ENCODE data around the gene PRKAG3. TPM values are rescaled to one million over a fixed set of nuclear protein-coding genes. Genes with fewer than 3 reads are reported as not detected.

PRKAG3 gene
- total and polyA plus RNA-seq, 2 experiments from 2014 or later = 0.23 TPM; not detected in 1

DNA sequence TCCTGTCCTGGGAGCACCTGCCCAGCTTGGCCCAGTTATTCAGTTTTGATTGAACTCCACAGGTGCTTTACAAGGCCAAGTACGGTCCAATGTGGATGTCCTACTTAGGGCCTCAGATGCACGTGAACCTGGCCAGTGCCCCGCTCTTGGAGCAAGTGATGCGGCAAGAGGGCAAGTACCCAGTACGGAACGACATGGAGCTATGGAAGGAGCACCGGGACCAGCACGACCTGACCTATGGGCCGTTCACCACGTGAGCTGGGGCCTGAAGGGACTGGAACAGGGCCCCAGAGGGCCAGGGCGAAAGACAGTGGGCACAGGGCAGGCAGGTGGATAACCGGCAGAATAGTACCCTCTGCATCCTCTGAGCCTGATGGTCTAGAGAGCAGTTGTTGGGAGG, 22.1 kb downstream of the PRKAG3 start:
- no peaks in the 10 kb centered on the region for H3K27me3 ChIP-seq
- H3K9me3 ChIP-seq (ENCODE audit: low read depth) = peaks cover 2% of the 10 kb centered on the region
- TF ChIP-seq EZH2 (IDR thresholded peaks at IDR 0.05; ENCODE audit: borderline replicate concordance) (no peak), EZH2phosphoT487 (IDR thresholded peaks at IDR 0.05; ENCODE audit: low read depth, severe bottlenecking, unreplicated experiment) (no peak)
- TF ChIP-seq, protein P1, sequence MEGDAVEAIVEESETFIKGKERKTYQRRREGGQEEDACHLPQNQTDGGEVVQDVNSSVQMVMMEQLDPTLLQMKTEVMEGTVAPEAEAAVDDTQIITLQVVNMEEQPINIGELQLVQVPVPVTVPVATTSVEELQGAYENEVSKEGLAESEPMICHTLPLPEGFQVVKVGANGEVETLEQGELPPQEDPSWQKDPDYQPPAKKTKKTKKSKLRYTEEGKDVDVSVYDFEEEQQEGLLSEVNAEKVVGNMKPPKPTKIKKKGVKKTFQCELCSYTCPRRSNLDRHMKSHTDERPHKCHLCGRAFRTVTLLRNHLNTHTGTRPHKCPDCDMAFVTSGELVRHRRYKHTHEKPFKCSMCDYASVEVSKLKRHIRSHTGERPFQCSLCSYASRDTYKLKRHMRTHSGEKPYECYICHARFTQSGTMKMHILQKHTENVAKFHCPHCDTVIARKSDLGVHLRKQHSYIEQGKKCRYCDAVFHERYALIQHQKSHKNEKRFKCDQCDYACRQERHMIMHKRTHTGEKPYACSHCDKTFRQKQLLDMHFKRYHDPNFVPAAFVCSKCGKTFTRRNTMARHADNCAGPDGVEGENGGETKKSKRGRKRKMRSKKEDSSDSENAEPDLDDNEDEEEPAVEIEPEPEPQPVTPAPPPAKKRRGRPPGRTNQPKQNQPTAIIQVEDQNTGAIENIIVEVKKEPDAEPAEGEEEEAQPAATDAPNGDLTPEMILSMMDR (IDR thresholded peaks at IDR 0.05; ENCODE audit: poor library complexity) = no peak
- H3K4me3 ChIP-seq = no peak overlapping the region
- no peaks in the 10 kb centered on the region for H3K36me3 ChIP-seq (replicated peaks; ENCODE audit: insufficient read depth, low read depth)
- H3K79me2 ChIP-seq = peaks cover 39% of the 10 kb centered on the region
- H3K4me1 ChIP-seq (ENCODE audit: insufficient read depth) = peaks cover 19% of the 10 kb centered on the region
- no peak overlapping the region for H3K4me2 ChIP-seq
- 98% methylated on average over 12 of the region's 12 CpGs for WGBS (ENCODE audit: low lambda C conversion rate, missing lambda C conversion rate)
- no peak overlapping the region for H2AFZ ChIP-seq
- no peaks in the 10 kb centered on the region for H4K20me1 ChIP-seq (ENCODE audit: insufficient read depth, poor library complexity, severe bottlenecking)
- no peak for DNase-seq (ENCODE audit: low spot score)
- H3K27ac ChIP-seq = no peak overlapping the region
- H3K9me2 ChIP-seq (replicated peaks; ENCODE audit: insufficient read depth) = no peaks in the 10 kb centered on the region

DNA sequence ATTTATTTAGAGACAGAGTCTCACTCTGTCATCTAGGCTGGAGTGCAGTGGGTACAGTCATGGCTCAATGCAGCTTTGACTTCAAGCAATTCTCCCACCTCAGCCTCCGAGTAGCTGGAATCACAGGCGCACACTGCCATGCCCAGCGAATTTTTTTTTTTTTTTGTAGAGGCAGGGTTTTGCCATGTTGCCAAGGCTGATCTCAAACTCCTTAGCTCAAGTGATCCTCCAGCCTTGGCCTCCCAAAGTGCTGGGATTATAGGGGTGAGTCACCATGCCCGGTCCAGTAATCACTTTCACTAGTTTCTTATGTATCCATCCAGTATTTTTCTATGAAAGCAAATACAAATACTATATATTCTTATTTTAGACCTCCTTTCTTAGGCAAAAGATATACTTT, 24.0 kb downstream of the PRKAG3 start:
- Histone ChIP-seq H3K27me3 (no peaks in the 10 kb centered on the region), H3K4me1 (ENCODE audit: insufficient read depth) (peaks cover 20% of the 10 kb centered on the region), H3K4me2 (no peak overlapping the region), H2AFZ (no peak overlapping the region), H3K4me3 (no peak overlapping the region), H3K9me3 (ENCODE audit: low read depth) (peaks cover 5% of the 10 kb centered on the region), H3K9me2 (replicated peaks; ENCODE audit: insufficient read depth) (no peaks in the 10 kb centered on the region), H3K27ac (peak overlapping the region; percentile 86), H3K36me3 (replicated peaks; ENCODE audit: insufficient read depth, low read depth) (no peaks in the 10 kb centered on the region), H4K20me1 (ENCODE audit: insufficient read depth, poor library complexity, severe bottlenecking) (no peaks in the 10 kb centered on the region), H3K79me2 (peaks cover 55% of the 10 kb centered on the region)
- DNase-seq (ENCODE audit: low spot score) = no peak
- TF ChIP-seq EZH2 (IDR thresholded peaks at IDR 0.05; ENCODE audit: borderline replicate concordance) (no peak), EZH2phosphoT487 (IDR thresholded peaks at IDR 0.05; ENCODE audit: low read depth, severe bottlenecking, unreplicated experiment) (no peak)
- TF ChIP-seq, protein P1 (IDR thresholded peaks at IDR 0.05; ENCODE audit: poor library complexity) = no peak
- WGBS (ENCODE audit: low lambda C conversion rate, missing lambda C conversion rate) = 80% methylated on average over 4 of the region's 4 CpGs

DNA sequence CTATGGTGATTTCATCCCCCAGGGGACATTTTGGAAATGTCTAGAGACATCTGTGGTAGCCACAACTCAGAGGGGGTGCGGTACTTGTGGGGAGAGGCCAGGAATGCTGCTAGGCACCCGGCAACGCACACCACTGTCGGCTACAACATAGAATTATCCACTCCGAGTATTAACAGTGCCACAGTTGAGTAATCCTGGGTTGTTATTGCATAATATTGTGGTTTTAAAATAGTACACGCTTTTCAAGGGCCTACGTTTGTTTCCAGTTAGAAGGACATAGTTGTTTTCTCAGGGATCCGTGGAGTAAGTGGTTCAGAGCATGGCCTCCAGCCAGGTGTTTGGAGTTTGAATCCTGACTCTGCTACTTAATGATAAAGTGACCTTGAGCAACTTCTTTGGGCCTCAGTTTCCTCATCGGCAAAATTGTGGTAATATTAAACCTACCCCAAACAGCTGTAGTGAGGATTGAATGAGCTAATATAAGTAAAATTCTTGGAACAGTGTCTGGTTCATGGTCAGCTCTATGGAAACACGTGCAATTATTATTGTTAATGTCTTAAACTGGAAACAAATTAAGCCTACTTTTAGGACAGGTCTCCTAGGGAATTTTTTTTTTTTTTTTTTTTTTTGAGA, 25.1 kb downstream of the PRKAG3 start:
- no peaks in the 10 kb centered on the region for H3K27me3 ChIP-seq
- H3K4me3 ChIP-seq = no peak overlapping the region
- no peaks in the 10 kb centered on the region for H4K20me1 ChIP-seq (ENCODE audit: insufficient read depth, poor library complexity, severe bottlenecking)
- peaks cover 59% of the 10 kb centered on the region for H3K79me2 ChIP-seq
- H3K9me2 ChIP-seq (replicated peaks; ENCODE audit: insufficient read depth) = no peaks in the 10 kb centered on the region
- peak overlapping the region; percentile 53 for H3K4me2 ChIP-seq
- WGBS (ENCODE audit: low lambda C conversion rate, missing lambda C conversion rate) = 42% methylated on average over 10 of the region's 10 CpGs
- TF ChIP-seq EZH2phosphoT487 (IDR thresholded peaks at IDR 0.05; ENCODE audit: low read depth, severe bottlenecking, unreplicated experiment) = no peak
- TF ChIP-seq, protein P1 (IDR thresholded peaks at IDR 0.05; ENCODE audit: poor library complexity) = no peak
- TF ChIP-seq EZH2 (IDR thresholded peaks at IDR 0.05; ENCODE audit: borderline replicate concordance) = no peak
- H3K27ac ChIP-seq = peak overlapping the region; percentile 86
- DNase-seq (ENCODE audit: low spot score) = peak; percentile 87
- peaks cover 5% of the 10 kb centered on the region for H3K9me3 ChIP-seq (ENCODE audit: low read depth)
- peaks cover 26% of the 10 kb centered on the region for H3K4me1 ChIP-seq (ENCODE audit: insufficient read depth)
- peak overlapping the region; percentile 8 for H2AFZ ChIP-seq
- no peaks in the 10 kb centered on the region for H3K36me3 ChIP-seq (replicated peaks; ENCODE audit: insufficient read depth, low read depth)
